ENCODE results near the gene TMEM14A.
A peak's percentile ranks its signal among the peaks of the same experiment; 100 is the strongest.
"Not testable (repeated sequence)": the region's sequence is repeated elsewhere in the genome, so short reads cannot be mapped to it uniquely, and the experiment has no call there.

Gene TMEM14A

GRCh38 chr6:52670502-52671409, at the start of gene TMEM14A:
Gene TMEM14A (plus strand): TSS chr6:52671113. CDS start chr6:52677103, 5,990 bp downstream.
- peak; percentile 97 for DNase-seq (ENCODE audit: low spot score)

GRCh38 chr6:52621631-52622030, 49.3 kb upstream of the TMEM14A start:
- no peak for DNase-seq (ENCODE audit: low spot score)

GRCh38 chr6:52622810-52623209, 48.1 kb upstream of the TMEM14A start:
- no peak for DNase-seq (ENCODE audit: low spot score)

GRCh38 chr6:52632011-52632410, 38.9 kb upstream of the TMEM14A start:
- DNase-seq (ENCODE audit: low spot score): no peak

GRCh38 chr6:52634211-52634610, 36.7 kb upstream of the TMEM14A start:
- no peak for DNase-seq (ENCODE audit: low spot score)

- DNase-seq (ENCODE audit: low spot score): no peak
Measured at GRCh38 chr6:52635049-52635577, 35.8 kb upstream of the TMEM14A start.

GRCh38 chr6:52636830-52637229, 34.1 kb upstream of the TMEM14A start:
- DNase-seq (ENCODE audit: low spot score): no peak

- no peak for DNase-seq (ENCODE audit: low spot score)
Measured at GRCh38 chr6:52639493-52639892, 31.4 kb upstream of the TMEM14A start.

GRCh38 chr6:52640170-52640569, 30.7 kb upstream of the TMEM14A start:
- DNase-seq (ENCODE audit: low spot score): no peak

- DNase-seq (ENCODE audit: low spot score): no peak
Measured at GRCh38 chr6:52640916-52641315, 30.0 kb upstream of the TMEM14A start.

- no peak for DNase-seq (ENCODE audit: low spot score)
Measured at GRCh38 chr6:52641388-52641787, 29.5 kb upstream of the TMEM14A start.

- peak; percentile 54 for DNase-seq (ENCODE audit: low spot score)
Measured at GRCh38 chr6:52641826-52642225, 29.1 kb upstream of the TMEM14A start.

GRCh38 chr6:52642368-52642767, 28.5 kb upstream of the TMEM14A start:
- peak; percentile 56 for DNase-seq (ENCODE audit: low spot score)

- no peak for DNase-seq (ENCODE audit: low spot score)
Measured at GRCh38 chr6:52643158-52643557, 27.8 kb upstream of the TMEM14A start.

- no peak for DNase-seq (ENCODE audit: low spot score)
Measured at GRCh38 chr6:52644253-52644652, 26.7 kb upstream of the TMEM14A start.

- no peak for DNase-seq (ENCODE audit: low spot score)
Measured at GRCh38 chr6:52645976-52646375, 24.9 kb upstream of the TMEM14A start.

GRCh38 chr6:52647199-52647598, 23.7 kb upstream of the TMEM14A start:
- DNase-seq (ENCODE audit: low spot score): no peak

- no peak for DNase-seq (ENCODE audit: low spot score)
Measured at GRCh38 chr6:52649536-52650160, 21.3 kb upstream of the TMEM14A start.

GRCh38 chr6:52650941-52651340, 20.0 kb upstream of the TMEM14A start:
- no peak for DNase-seq (ENCODE audit: low spot score)

- no peak for DNase-seq (ENCODE audit: low spot score)
Measured at GRCh38 chr6:52653151-52653550, 17.8 kb upstream of the TMEM14A start.

GRCh38 chr6:52654007-52654406, 16.9 kb upstream of the TMEM14A start:
- no peak for DNase-seq (ENCODE audit: low spot score)

GRCh38 chr6:52654592-52654991, 16.3 kb upstream of the TMEM14A start:
- no peak for DNase-seq (ENCODE audit: low spot score)

GRCh38 chr6:52655941-52656340, 15.0 kb upstream of the TMEM14A start:
- not testable (repeated sequence) for DNase-seq (ENCODE audit: low spot score)
